Spleen (tissue), 7 donors: Measurements from ENCODE around the gene FBXL4.

Experiments used
- CTCF ChIP-seq, 11 experiments: fragments of 200-600 bp in 7 of 11; fragments of 450-650 bp in 4 of 11; sonication (generic) in 4 of 11; IDR thresholded peaks in 8 of 11; conservative IDR thresholded peaks in 3 of 11; 1 replicate in 7 of 11; 2 replicates in 4 of 11; pipeline versions ENCODE4 v1.4.0 to v1.8.0; 2016 to 2021; ENCODE audit warnings: antibody characterized with exemption in 11 of 11, inconsistent platforms in 4 of 11, mild to moderate bottlenecking in 1 of 11
- POLR2A ChIP-seq, 3 donors: fragments of 450-650 bp; IDR thresholded peaks; one replicate each; pipeline ENCODE4 v1.5.1; 2017; ENCODE audit warnings: antibody characterized with exemption in 3 of 3, mild to moderate bottlenecking in 1 of 3
- donor health status: DM: no; HTN: no; CAD: no; lungs with moderate emphysema.
- donor health status: DM: no; HTN: no; CAD: no.
- donor health status: DM: no; HTN: no; CAD: no.

- TF ChIP-seq CTCF (IDR thresholded peaks at IDR 0.05 in 8 of 11, conservative IDR thresholded peaks at IDR 0.05 in 3 of 11) (no peak), POLR2A (IDR thresholded peaks at IDR 0.05) (no peak)
Observed at GRCh38 chr6:98842342-98843180, 105.2 kb downstream of the FBXL4 start.
